ENCODE results near the gene NOP56.

The NOP56 gene

DNA sequence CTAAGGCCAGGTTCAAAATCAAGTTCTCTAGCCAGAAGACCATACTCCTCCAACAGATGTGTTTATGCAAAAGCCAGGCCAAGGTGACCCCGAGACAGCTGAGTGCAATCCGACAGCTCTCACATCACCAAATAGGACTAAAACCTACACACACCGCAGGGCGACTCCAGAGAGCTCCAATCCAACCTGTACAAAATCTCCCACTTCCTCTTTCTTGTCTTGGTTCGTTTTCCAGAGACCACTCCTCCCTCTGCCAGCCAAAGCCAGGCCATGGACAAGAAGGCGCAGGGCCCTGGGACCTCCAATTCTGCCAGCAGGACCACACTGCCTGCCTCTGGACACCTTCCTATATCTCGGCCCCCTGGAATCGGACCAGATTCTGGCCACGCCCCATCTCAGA is 11.5 kb upstream of the NOP56 start:
- H3K27me3 ChIP-seq (replicated peaks in 2 of 5; ENCODE audit: control insufficient read depth in 4 of 5, insufficient read depth in 5 of 5, low read length in 4 of 5) = no peaks in the 10 kb centered on the region
- POLR2A ChIA-PET = no interaction called here
- no peaks in the 10 kb centered on the region for H3K4me1 ChIP-seq (ENCODE audit: control extremely low read depth in 1 of 4, control insufficient read depth in 4 of 4, insufficient read depth in 4 of 4, low read length in 3 of 4)
- no peaks in the 10 kb centered on the region for H3K36me3 ChIP-seq (ENCODE audit: control insufficient read depth in 4 of 4, insufficient read depth in 4 of 4, low read length in 3 of 4)
- no peak for DNase-seq
- no peak overlapping the region for H3K4me3 ChIP-seq (ENCODE audit: control insufficient read depth in 1 of 7, extremely low read depth in 1 of 7, insufficient read depth in 4 of 7, low read depth in 2 of 7, low read length in 6 of 7)
- H3K9me3 ChIP-seq (ENCODE audit: control extremely low read depth in 1 of 5, control insufficient read depth in 4 of 5, insufficient read depth in 2 of 5, low read depth in 1 of 5, low read length in 4 of 5) = no peaks in the 10 kb centered on the region
- H3K27ac ChIP-seq (ENCODE audit: insufficient read depth in 1 of 2, low read depth in 1 of 2, low read length in 2 of 2, poor library complexity in 1 of 2, severe bottlenecking in 2 of 2) = no peak overlapping the region
- 92% methylated on average over 9 of the region's 9 CpGs for WGBS (ENCODE audit: insufficient coverage)
- CTCF ChIA-PET = no interaction called here

- ChIA-PET POLR2A (no interaction called here), CTCF (interaction anchor here (0.6 to 1.3 kb wide), 3 partner anchors 112 to 164 kb away, joined by 3 to 4 read pairs (median 3); no protein-coding TSS in a partner anchor)
- H3K9me3 ChIP-seq (ENCODE audit: control extremely low read depth in 1 of 5, control insufficient read depth in 4 of 5, insufficient read depth in 2 of 5, low read depth in 1 of 5, low read length in 4 of 5) = no peaks in the 10 kb centered on the region
- H3K27ac ChIP-seq (ENCODE audit: insufficient read depth in 1 of 2, low read depth in 1 of 2, low read length in 2 of 2, poor library complexity in 1 of 2, severe bottlenecking in 2 of 2) = no peak overlapping the region
- H3K4me3 ChIP-seq (ENCODE audit: control insufficient read depth in 1 of 7, extremely low read depth in 1 of 7, insufficient read depth in 4 of 7, low read depth in 2 of 7, low read length in 6 of 7) = no peak overlapping the region
- no peaks in the 10 kb centered on the region for H3K36me3 ChIP-seq (ENCODE audit: control insufficient read depth in 4 of 4, insufficient read depth in 4 of 4, low read length in 3 of 4)
- no peak for DNase-seq
- WGBS (ENCODE audit: insufficient coverage) = 100% methylated on average over 1 of the region's 1 CpG
- H3K27me3 ChIP-seq (replicated peaks in 2 of 5; ENCODE audit: control insufficient read depth in 4 of 5, insufficient read depth in 5 of 5, low read length in 4 of 5) = no peaks in the 10 kb centered on the region
- no peaks in the 10 kb centered on the region for H3K4me1 ChIP-seq (ENCODE audit: control extremely low read depth in 1 of 4, control insufficient read depth in 4 of 4, insufficient read depth in 4 of 4, low read length in 3 of 4)
Measured at GRCh38 chr20:2643708-2644107, 8.7 kb upstream of the NOP56 start.

DNA sequence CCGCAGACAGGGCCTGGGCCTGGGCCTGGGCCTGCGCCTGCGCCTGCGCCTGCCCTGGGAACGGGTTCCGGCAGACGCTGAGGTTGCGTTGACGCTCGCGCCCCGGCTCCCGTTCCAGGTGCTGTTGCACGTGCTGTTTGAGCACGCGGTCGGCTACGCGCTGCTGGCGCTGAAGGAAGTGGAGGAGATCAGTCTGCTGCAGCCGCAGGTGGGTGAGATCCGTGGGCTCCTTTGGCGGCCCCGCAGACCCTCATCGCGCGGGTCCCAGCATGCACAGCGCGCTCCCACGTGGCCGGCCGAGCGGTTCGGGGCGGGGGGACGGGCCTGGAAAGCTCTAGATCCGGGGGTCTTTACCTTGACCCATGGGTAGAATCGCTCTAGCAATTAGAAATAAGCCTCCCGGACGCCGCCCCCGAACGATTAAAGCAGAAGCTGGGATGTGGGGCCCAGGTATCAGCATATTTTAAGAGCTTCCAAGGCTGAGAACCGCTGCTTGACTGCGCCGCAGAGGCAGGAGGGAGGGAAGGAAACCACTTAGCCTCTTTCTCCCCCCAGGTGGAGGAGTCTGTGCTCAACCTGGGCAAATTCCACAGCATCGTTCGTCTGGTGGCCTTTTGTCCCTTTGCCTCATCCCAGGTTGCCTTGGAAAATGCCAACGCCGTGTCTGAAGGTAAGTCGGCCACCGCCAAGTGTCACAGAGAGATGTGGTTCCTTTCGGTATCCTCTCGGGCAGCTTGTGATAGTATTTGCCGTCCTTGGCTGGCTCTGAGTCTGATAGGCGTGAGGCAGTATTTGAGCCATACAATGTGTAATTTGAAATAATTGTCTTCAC is 508 bp downstream of the NOP56 start:
- peaks cover 10 to 35% (median 27%) of the 10 kb centered on the region in 4 experiments for H3K4me1 ChIP-seq (ENCODE audit: control extremely low read depth in 1 of 4, control insufficient read depth in 4 of 4, insufficient read depth in 4 of 4, low read length in 3 of 4)
- peak overlapping the region; percentile 86 to 99 (median 91) for H3K4me3 ChIP-seq (ENCODE audit: control insufficient read depth in 1 of 7, extremely low read depth in 1 of 7, insufficient read depth in 4 of 7, low read depth in 2 of 7, low read length in 6 of 7)
- POLR2A ChIA-PET = interaction anchor here (1.0 to 2.1 kb wide), 2 partner anchors 11 to 207 kb away, joined by 3 to 23 read pairs; partner anchors contain the start of gene IDH3B
- peak overlapping the region; percentile 56 to 88 for H3K27ac ChIP-seq (ENCODE audit: insufficient read depth in 1 of 2, low read depth in 1 of 2, low read length in 2 of 2, poor library complexity in 1 of 2, severe bottlenecking in 2 of 2)
- no peaks in the 10 kb centered on the region for H3K9me3 ChIP-seq (ENCODE audit: control extremely low read depth in 1 of 5, control insufficient read depth in 4 of 5, insufficient read depth in 2 of 5, low read depth in 1 of 5, low read length in 4 of 5)
- no peaks in the 10 kb centered on the region for H3K27me3 ChIP-seq (replicated peaks in 2 of 5; ENCODE audit: control insufficient read depth in 4 of 5, insufficient read depth in 5 of 5, low read length in 4 of 5)
- CTCF ChIA-PET = interaction anchor here (1.2 to 1.7 kb wide), 3 partner anchors 10 to 124 kb away, joined by 3 to 10 read pairs (median 4); partner anchors contain the start of gene IDH3B
- H3K36me3 ChIP-seq (ENCODE audit: control insufficient read depth in 4 of 4, insufficient read depth in 4 of 4, low read length in 3 of 4) = peaks cover 22 to 47% (median 34%) of the 10 kb centered on the region in 4 experiments
- no peak for DNase-seq
- WGBS (ENCODE audit: insufficient coverage) = under 1% methylated on average over 56 of the region's 56 CpGs

- no peaks in the 10 kb centered on the region for H3K27me3 ChIP-seq (replicated peaks in 2 of 5; ENCODE audit: control insufficient read depth in 4 of 5, insufficient read depth in 5 of 5, low read length in 4 of 5)
- DNase-seq = no peak
- peaks cover 10 to 35% (median 27%) of the 10 kb centered on the region in 4 experiments for H3K4me1 ChIP-seq (ENCODE audit: control extremely low read depth in 1 of 4, control insufficient read depth in 4 of 4, insufficient read depth in 4 of 4, low read length in 3 of 4)
- H3K27ac ChIP-seq (ENCODE audit: insufficient read depth in 1 of 2, low read depth in 1 of 2, low read length in 2 of 2, poor library complexity in 1 of 2, severe bottlenecking in 2 of 2) = peak overlapping the region; percentile 56 to 88
- WGBS (ENCODE audit: insufficient coverage) = 64% methylated on average over 21 of the region's 24 CpGs
- peak overlapping the region; percentile 86 to 99 (median 91) for H3K4me3 ChIP-seq (ENCODE audit: control insufficient read depth in 1 of 7, extremely low read depth in 1 of 7, insufficient read depth in 4 of 7, low read depth in 2 of 7, low read length in 6 of 7)
- POLR2A ChIA-PET = interaction anchor here (2.1 kb wide), 1 partner anchor 10 kb away, joined by 23 read pairs; the partner anchor contains the start of gene IDH3B
- no peaks in the 10 kb centered on the region for H3K9me3 ChIP-seq (ENCODE audit: control extremely low read depth in 1 of 5, control insufficient read depth in 4 of 5, insufficient read depth in 2 of 5, low read depth in 1 of 5, low read length in 4 of 5)
- peaks cover 22 to 55% (median 42%) of the 10 kb centered on the region in 4 experiments for H3K36me3 ChIP-seq (ENCODE audit: control insufficient read depth in 4 of 4, insufficient read depth in 4 of 4, low read length in 3 of 4)
- CTCF ChIA-PET = interaction anchor here (1.2 to 1.7 kb wide), 6 partner anchors 10 to 125 kb away, joined by 3 to 10 read pairs (median 4); partner anchors contain the start of gene IDH3B
Measured at GRCh38 chr20:2653556-2654383, 1.3 kb downstream of the NOP56 start.

DNA sequence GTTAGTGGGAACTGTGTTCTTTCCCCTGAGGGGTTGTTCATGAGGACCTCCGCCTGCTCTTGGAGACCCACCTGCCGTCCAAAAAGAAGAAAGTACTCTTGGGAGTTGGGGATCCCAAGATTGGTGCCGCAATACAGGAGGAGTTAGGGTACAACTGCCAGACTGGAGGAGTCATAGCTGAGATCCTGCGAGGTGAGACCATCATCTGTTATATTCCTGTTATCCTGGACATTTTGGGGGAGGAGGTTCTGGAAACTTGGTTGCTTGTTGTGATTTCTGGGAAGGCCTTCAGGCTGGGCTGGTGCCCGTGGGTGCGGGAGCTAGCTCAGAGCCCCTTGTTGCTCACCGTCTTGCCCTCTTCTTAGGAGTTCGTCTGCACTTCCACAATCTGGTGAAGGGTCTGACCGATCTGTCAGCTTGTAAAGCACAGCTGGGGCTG is 2.0 kb downstream of the NOP56 start:
- ChIA-PET CTCF (interaction anchor here (1.3 to 1.4 kb wide), 3 partner anchors 11 to 22 kb away, joined by 3 to 5 read pairs (median 3); no protein-coding TSS in a partner anchor), POLR2A (no interaction called here)
- no peaks in the 10 kb centered on the region for H3K9me3 ChIP-seq (ENCODE audit: control extremely low read depth in 1 of 5, control insufficient read depth in 4 of 5, insufficient read depth in 2 of 5, low read depth in 1 of 5, low read length in 4 of 5)
- WGBS (ENCODE audit: insufficient coverage) = 93% methylated on average over 7 of the region's 9 CpGs
- peak overlapping the region; percentile 4 to 88 for H3K27ac ChIP-seq (ENCODE audit: insufficient read depth in 1 of 2, low read depth in 1 of 2, low read length in 2 of 2, poor library complexity in 1 of 2, severe bottlenecking in 2 of 2)
- no peaks in the 10 kb centered on the region for H3K27me3 ChIP-seq (replicated peaks in 2 of 5; ENCODE audit: control insufficient read depth in 4 of 5, insufficient read depth in 5 of 5, low read length in 4 of 5)
- peaks cover 22 to 62% (median 46%) of the 10 kb centered on the region in 4 experiments for H3K36me3 ChIP-seq (ENCODE audit: control insufficient read depth in 4 of 4, insufficient read depth in 4 of 4, low read length in 3 of 4)
- peaks cover 10 to 35% (median 27%) of the 10 kb centered on the region in 4 experiments for H3K4me1 ChIP-seq (ENCODE audit: control extremely low read depth in 1 of 4, control insufficient read depth in 4 of 4, insufficient read depth in 4 of 4, low read length in 3 of 4)
- no peak for DNase-seq
- peak overlapping the region in 5 of 7 experiments; percentile 27 to 99 (median 96) for H3K4me3 ChIP-seq (ENCODE audit: control insufficient read depth in 1 of 7, extremely low read depth in 1 of 7, insufficient read depth in 4 of 7, low read depth in 2 of 7, low read length in 6 of 7)

DNA sequence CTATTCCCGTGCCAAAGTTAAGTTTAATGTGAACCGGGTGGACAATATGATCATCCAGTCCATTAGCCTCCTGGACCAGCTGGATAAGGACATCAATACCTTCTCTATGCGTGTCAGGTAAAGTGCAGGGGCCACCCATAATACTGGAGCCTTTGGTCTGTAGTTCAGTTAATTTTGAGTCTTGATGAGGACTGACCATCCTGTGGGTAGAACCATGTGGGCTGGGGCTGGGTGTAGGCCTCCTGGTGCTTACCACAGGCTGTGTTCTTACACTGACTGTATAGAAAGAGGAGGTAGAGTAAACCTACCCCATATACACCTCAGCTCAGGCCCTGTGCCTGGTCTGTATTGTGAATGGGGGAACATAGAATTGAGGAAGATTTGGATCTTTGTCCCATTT is 2.4 kb downstream of the NOP56 start:
- H3K4me3 ChIP-seq (ENCODE audit: control insufficient read depth in 1 of 7, extremely low read depth in 1 of 7, insufficient read depth in 4 of 7, low read depth in 2 of 7, low read length in 6 of 7) = peak overlapping the region in 1 of 7 experiments; percentile 96
- H3K4me1 ChIP-seq (ENCODE audit: control extremely low read depth in 1 of 4, control insufficient read depth in 4 of 4, insufficient read depth in 4 of 4, low read length in 3 of 4) = peaks cover 10 to 35% (median 27%) of the 10 kb centered on the region in 4 experiments
- H3K27ac ChIP-seq (ENCODE audit: insufficient read depth in 1 of 2, low read depth in 1 of 2, low read length in 2 of 2, poor library complexity in 1 of 2, severe bottlenecking in 2 of 2) = no peak overlapping the region
- no peaks in the 10 kb centered on the region for H3K27me3 ChIP-seq (replicated peaks in 2 of 5; ENCODE audit: control insufficient read depth in 4 of 5, insufficient read depth in 5 of 5, low read length in 4 of 5)
- 100% methylated on average over 3 of the region's 3 CpGs for WGBS (ENCODE audit: insufficient coverage)
- peaks cover 22 to 66% (median 49%) of the 10 kb centered on the region in 4 experiments for H3K36me3 ChIP-seq (ENCODE audit: control insufficient read depth in 4 of 4, insufficient read depth in 4 of 4, low read length in 3 of 4)
- no peak for DNase-seq
- ChIA-PET CTCF (interaction anchor here (1.3 to 1.4 kb wide), 3 partner anchors 11 to 21 kb away, joined by 3 to 5 read pairs (median 3); no protein-coding TSS in a partner anchor), POLR2A (no interaction called here)
- no peaks in the 10 kb centered on the region for H3K9me3 ChIP-seq (ENCODE audit: control extremely low read depth in 1 of 5, control insufficient read depth in 4 of 5, insufficient read depth in 2 of 5, low read depth in 1 of 5, low read length in 4 of 5)

Data from common myeloid progenitor, CD34-positive (primary cell).